MM.1S (cell line): ENCODE results near the gene KCNJ6.

ENCODE experiments used
- DNase-seq: peaks from one replicate; pipeline ENCODE4 v3.0.0-alpha.2; 2015
- H2AFZ ChIP-seq: fragments of 300-600 bp; sonication (generic); 2 replicates; pipeline ENCODE4 v1.6.0; 2016; ENCODE audit warnings: antibody characterized with exemption, low read length
- H3F3A ChIP-seq: fragments of 300-600 bp; sonication (generic); 2 replicates; pipeline ENCODE4 v1.6.1; 2016; ENCODE audit warnings: mild to moderate bottlenecking, antibody characterized with exemption, low read length, moderate library complexity, mixed read lengths; ENCODE audit not compliant: insufficient read depth
- H3K27ac ChIP-seq: fragments of 300-600 bp; sonication (generic); 2 replicates; pipeline ENCODE4 v1.5.1; 2016; ENCODE audit warnings: mild to moderate bottlenecking, low read length
- H3K27me3 ChIP-seq: fragments of 300-600 bp; sonication (generic); replicated peaks from 2 replicates; pipeline ENCODE4 v1.6.0; 2016; ENCODE audit warnings: low read length; ENCODE audit not compliant: insufficient read depth
- H3K36me3 ChIP-seq: fragments of 300-600 bp; sonication (generic); replicated peaks from 2 replicates; pipeline ENCODE4 v1.6.1; 2016; ENCODE audit warnings: mild to moderate bottlenecking, low read length, mixed read lengths; ENCODE audit not compliant: insufficient read depth
- H3K4me1 ChIP-seq: fragments of 300-600 bp; sonication (generic); 2 replicates; pipeline ENCODE4 v1.6.1; 2016; ENCODE audit warnings: low read length, mixed read lengths
- H3K4me2 ChIP-seq: fragments of 300-600 bp; sonication (generic); 2 replicates; pipeline ENCODE4 v1.6.0; 2016; ENCODE audit warnings: low read depth, low read length
- H3K4me3 ChIP-seq: fragments of 300-600 bp; sonication (generic); 2 replicates; pipeline ENCODE4 v1.5.1; 2016; ENCODE audit warnings: low read length, mixed read lengths
- H3K79me2 ChIP-seq: fragments of 300-600 bp; sonication (generic); 2 replicates; pipeline ENCODE4 v1.6.1; 2016; ENCODE audit warnings: mixed run types, low read length, mixed read lengths
- H3K9ac ChIP-seq: fragments of 300-600 bp; sonication (generic); 2 replicates; pipeline ENCODE4 v1.6.1; 2016; ENCODE audit warnings: low read length, mixed read lengths
- H3K9me2 ChIP-seq: fragments of 300-600 bp; sonication (generic); replicated peaks from 2 replicates; pipeline ENCODE4 v1.6.1; 2016; ENCODE audit warnings: mild to moderate bottlenecking, low read length, mixed read lengths; ENCODE audit not compliant: insufficient read depth
- H3K9me3 ChIP-seq: fragments of 300-600 bp; sonication (generic); replicated peaks from 2 replicates; pipeline ENCODE4 v1.6.1; 2016; ENCODE audit warnings: mild to moderate bottlenecking, low read length, mixed read lengths; ENCODE audit not compliant: insufficient read depth
- H4K20me1 ChIP-seq: fragments of 300-600 bp; sonication (generic); 2 replicates; pipeline ENCODE4 v1.6.1; 2016; ENCODE audit warnings: mild to moderate bottlenecking, low read length, moderate library complexity, mixed read lengths; ENCODE audit not compliant: insufficient read depth
- EZH2 ChIP-seq: fragments of 300-600 bp; sonication (generic); optimal IDR thresholded peaks from 2 replicates; pipeline ENCODE3; 2017; ENCODE audit warnings: low read depth, mild to moderate bottlenecking, antibody characterized with exemption, low read length, mixed read lengths
- EZH2phosphoT487 ChIP-seq: fragments of 300-600 bp; sonication (generic); IDR thresholded peaks from 2 replicates; pipeline ENCODE4 v1.6.1; 2018; ENCODE audit warnings: antibody characterized with exemption, low read length
- TF ChIP-seq, protein P1 (sequence below): fragments of 300-600 bp; sonication (generic); IDR thresholded peaks from 2 replicates; pipeline ENCODE4 v1.5.1; 2016; ENCODE audit warnings: antibody characterized with exemption, low read length, mixed read lengths

KCNJ6 gene

GRCh38 chr21:37734846-37735245 is 181.4 kb downstream of the KCNJ6 start:
- no peaks in the 10 kb centered on the region for H3K79me2 ChIP-seq
- H4K20me1 ChIP-seq, result no peaks in the 10 kb centered on the region
- H3K36me3 ChIP-seq, result no peaks in the 10 kb centered on the region
- TF ChIP-seq, protein P1, sequence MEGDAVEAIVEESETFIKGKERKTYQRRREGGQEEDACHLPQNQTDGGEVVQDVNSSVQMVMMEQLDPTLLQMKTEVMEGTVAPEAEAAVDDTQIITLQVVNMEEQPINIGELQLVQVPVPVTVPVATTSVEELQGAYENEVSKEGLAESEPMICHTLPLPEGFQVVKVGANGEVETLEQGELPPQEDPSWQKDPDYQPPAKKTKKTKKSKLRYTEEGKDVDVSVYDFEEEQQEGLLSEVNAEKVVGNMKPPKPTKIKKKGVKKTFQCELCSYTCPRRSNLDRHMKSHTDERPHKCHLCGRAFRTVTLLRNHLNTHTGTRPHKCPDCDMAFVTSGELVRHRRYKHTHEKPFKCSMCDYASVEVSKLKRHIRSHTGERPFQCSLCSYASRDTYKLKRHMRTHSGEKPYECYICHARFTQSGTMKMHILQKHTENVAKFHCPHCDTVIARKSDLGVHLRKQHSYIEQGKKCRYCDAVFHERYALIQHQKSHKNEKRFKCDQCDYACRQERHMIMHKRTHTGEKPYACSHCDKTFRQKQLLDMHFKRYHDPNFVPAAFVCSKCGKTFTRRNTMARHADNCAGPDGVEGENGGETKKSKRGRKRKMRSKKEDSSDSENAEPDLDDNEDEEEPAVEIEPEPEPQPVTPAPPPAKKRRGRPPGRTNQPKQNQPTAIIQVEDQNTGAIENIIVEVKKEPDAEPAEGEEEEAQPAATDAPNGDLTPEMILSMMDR, result no peak
- TF ChIP-seq EZH2phosphoT487 (no peak), EZH2 (no peak)
- H3K4me3 ChIP-seq, result no peak overlapping the region
- no peak overlapping the region for H3K27ac ChIP-seq
- no peak for DNase-seq
- H3K4me2 ChIP-seq, result no peak overlapping the region
- no peak overlapping the region for H2AFZ ChIP-seq
- H3K27me3 ChIP-seq, result no peaks in the 10 kb centered on the region
- peaks cover 7% of the 10 kb centered on the region for H3K4me1 ChIP-seq
- no peaks in the 10 kb centered on the region for H3K9me2 ChIP-seq
- no peak overlapping the region for H3K9ac ChIP-seq
- no peaks in the 10 kb centered on the region for H3F3A ChIP-seq
- no peaks in the 10 kb centered on the region for H3K9me3 ChIP-seq

DNA sequence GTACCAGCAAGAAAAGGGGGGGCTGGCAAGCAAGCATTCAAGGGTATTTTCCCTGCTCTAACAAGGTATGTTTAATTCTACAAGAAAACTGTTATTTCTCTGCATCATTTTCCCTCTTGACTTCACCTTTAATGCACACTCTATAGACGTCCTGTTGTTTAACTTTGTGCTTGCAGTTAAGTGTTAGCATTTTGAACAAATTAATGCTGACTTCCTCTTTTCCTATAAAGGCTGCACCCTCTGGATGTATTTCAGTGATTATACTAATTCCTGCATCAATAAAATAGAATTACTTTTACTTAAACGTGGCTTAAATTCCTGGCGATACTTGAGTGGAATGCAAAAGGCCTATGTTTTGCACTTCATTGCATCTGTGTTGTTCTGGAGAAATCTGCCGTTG is 183.3 kb downstream of the KCNJ6 start:
- no peaks in the 10 kb centered on the region for H3K79me2 ChIP-seq
- H3K4me2 ChIP-seq, result no peak overlapping the region
- no peaks in the 10 kb centered on the region for H3K27me3 ChIP-seq
- H3K27ac ChIP-seq, result no peak overlapping the region
- no peak overlapping the region for H2AFZ ChIP-seq
- TF ChIP-seq EZH2phosphoT487 (no peak), EZH2 (no peak)
- TF ChIP-seq, protein P1, result no peak
- no peak overlapping the region for H3K4me3 ChIP-seq
- peaks cover 4% of the 10 kb centered on the region for H3K4me1 ChIP-seq
- no peaks in the 10 kb centered on the region for H4K20me1 ChIP-seq
- no peak for DNase-seq
- no peaks in the 10 kb centered on the region for H3K9me3 ChIP-seq
- H3F3A ChIP-seq, result no peaks in the 10 kb centered on the region
- no peaks in the 10 kb centered on the region for H3K9me2 ChIP-seq
- H3K36me3 ChIP-seq, result no peaks in the 10 kb centered on the region
- no peak overlapping the region for H3K9ac ChIP-seq

DNA sequence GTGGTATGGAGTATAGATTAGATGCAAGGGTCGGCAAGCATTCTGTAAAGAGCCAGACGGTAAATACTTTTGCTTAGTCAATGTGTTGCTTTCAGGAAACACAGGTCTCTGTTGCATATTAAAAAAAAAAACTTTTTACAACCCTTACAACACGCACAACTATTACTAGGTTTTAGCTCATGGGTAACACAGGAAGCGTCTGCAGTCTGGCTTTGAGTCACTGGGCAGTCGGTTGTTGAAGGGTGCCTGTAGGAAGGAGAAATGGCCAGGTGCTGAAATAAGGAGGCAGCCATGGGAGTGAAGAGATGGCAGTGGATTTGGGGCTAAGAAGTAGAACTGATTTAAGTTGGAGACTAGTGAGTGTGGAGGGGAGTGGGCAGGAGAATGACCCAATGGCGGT is 192.1 kb downstream of the KCNJ6 start:
- DNase-seq, result no peak
- Histone ChIP-seq H3K9me2 (no peaks in the 10 kb centered on the region), H3K9me3 (no peaks in the 10 kb centered on the region), H4K20me1 (no peaks in the 10 kb centered on the region), H3K27ac (no peak overlapping the region), H3K79me2 (no peaks in the 10 kb centered on the region), H3K4me1 (no peaks in the 10 kb centered on the region), H3F3A (no peaks in the 10 kb centered on the region), H3K9ac (no peak overlapping the region), H3K27me3 (no peaks in the 10 kb centered on the region), H3K4me2 (no peak overlapping the region), H3K4me3 (no peak overlapping the region), H3K36me3 (no peaks in the 10 kb centered on the region), H2AFZ (no peak overlapping the region)
- TF ChIP-seq, protein P1, result no peak
- TF ChIP-seq EZH2, result no peak
- no peak for TF ChIP-seq EZH2phosphoT487
